SKM-1 treated with dmso at 0.1 percent for 144 hours (cell line): ENCODE results near the gene SUPT20HL2.
"Not testable (repeated sequence)": the region's sequence is repeated elsewhere in the genome, so short reads cannot be mapped to it uniquely, and the experiment has no call there.

Source experiments
- DNase-seq: peaks from one replicate; lab custom pipeline; 2025; ENCODE audit not compliant: unreplicated experiment; lab: John Stamatoyannopoulos, UW

The SUPT20HL2 gene

GRCh38 chrX:24309580-24310374 is 4.1 kb downstream of the SUPT20HL2 start:
- not testable (repeated sequence) for DNase-seq

DNA sequence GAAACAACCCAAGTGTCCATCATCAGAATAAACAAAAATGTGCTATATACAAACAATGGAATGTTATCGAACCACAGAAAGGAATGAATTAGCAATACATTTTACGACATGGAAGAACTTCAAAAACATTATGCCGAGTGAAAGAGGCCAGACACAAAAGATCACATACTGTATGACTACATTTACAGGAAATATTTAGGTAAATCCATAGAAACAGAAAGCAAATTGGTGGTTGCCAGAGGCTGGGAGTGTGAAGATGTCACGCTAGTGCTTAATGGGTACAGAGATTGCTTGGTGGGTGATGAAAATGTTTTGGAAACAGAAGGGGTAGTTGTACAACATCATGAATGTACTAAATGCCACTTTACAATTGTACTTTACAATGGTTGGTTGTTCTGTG is 5.1 kb downstream of the SUPT20HL2 start:
- DNase-seq, result not testable (repeated sequence)

- no peak for DNase-seq
Measured at GRCh38 chrX:24306440-24306839, 7.4 kb downstream of the SUPT20HL2 start.

GRCh38 chrX:24305905-24306304 is 8.0 kb downstream of the SUPT20HL2 start:
- DNase-seq, result no peak

GRCh38 chrX:24301806-24302205 is 12.1 kb downstream of the SUPT20HL2 start:
- no peak for DNase-seq

GRCh38 chrX:24301060-24301459 is 12.8 kb downstream of the SUPT20HL2 start:
- DNase-seq, result no peak

- no peak for DNase-seq
Measured at GRCh38 chrX:24298191-24298590, 15.7 kb downstream of the SUPT20HL2 start.

DNA sequence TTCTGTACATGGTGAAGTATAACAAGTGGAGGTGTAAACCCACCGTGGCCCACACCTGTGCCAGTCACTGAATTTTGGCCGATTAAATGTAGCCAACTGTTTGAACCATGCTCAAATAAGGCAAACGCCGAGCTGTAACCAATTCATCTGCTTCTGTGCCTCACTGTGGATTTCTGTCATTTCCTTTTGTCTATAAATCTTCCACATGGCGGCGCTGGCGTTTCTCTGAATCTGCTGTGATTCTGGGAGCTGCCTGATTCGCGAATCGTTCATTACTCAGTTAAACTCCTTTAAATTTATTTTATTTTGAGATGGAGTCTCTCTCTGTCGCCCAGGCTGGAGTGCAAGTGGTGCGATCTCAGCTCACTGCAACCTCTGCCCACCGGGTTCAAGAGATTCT is 19.2 kb downstream of the SUPT20HL2 start:
- no peak for DNase-seq

GRCh38 chrX:24293412-24293811 is 20.5 kb downstream of the SUPT20HL2 start:
- no peak for DNase-seq

DNA sequence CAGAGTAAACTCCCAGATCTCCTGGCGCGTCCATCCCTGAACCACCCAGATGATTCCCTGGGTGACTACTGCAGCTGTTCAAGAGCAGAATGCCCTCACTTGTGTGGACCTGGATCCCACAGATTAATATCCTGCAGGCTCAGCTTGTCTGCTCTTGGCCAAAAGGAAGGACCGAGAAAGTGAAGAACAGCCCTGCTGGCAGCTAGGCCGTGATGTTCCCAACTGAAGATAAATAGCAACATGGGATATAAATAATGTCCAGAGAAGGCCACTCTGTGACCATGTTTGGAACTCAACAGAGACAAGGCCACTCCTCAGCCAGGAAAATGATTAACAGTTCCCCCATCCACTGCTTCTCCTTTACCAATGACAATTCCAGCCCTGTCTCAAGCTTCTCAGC is 21.5 kb downstream of the SUPT20HL2 start:
- DNase-seq, result no peak

DNA sequence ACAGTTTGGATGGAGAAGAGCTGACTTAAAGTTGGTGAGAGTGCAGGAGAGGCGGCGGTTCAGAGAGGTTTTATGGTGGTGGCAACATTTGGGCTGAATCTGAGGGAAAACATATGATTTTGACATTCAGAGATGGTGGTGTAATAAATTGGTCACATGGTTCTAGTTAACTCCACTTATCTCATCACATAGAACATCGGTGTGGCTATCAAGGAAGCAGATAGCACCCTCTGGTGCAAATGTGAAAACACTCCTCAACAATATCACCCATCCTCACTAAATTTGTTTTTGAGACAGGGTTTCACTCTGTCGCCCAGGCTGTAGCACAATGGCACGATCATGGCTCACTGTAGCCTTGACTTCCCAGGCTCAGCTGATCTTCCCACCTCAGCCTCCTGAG is 28.8 kb downstream of the SUPT20HL2 start:
- no peak for DNase-seq

DNA sequence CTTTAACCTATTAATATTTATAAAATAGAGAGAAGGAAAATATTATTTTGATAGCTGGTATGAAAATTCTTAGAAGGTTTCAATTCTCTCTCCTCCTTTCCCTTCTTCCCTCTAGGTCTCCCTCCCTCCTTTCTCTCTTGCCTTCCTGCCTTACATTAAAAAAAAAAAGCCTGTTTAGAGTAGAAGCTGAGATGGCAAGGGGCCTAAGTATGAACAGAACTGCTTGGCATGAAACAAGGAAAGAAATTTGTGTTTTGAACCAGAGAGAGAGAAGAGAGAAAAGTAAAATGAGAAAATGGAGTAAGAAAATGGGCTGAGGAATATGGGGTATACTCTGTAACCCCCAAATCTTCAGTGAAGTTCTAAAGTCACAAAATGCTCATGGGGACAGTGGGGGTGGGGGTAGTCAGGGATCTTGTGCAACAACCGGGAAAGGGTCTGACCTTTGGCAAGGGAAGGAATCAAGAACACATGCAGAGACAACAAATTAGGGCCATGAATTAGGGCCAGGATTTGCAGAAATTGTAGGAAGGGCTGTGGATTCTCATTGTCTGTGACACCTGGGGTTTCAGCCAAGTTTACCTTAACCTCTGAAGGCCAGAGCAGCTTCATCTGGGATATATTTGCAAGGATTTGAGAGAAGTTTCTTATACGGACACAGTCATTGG is 30.6 kb downstream of the SUPT20HL2 start:
- no peak for DNase-seq

- no peak for DNase-seq
Measured at GRCh38 chrX:24282381-24283126, 31.3 kb downstream of the SUPT20HL2 start.

DNA sequence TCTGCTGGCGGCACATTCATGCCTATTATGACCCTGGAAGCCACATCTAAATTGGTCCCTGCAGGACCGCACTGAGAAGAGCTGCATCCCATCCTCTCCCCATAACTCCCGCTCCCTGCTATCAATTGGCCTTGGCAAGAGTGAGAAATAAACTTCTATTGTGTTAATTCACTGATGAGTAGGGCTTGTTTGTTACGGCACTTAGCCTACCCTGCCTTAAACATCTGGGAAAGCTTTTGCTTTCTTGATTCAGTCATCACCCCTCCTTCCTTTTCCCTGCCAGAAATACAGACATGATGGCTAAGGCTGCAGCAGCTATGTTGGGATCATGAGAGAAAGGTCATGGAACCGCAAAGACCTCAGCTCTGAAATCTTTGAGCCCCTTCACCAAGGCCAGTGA is 36.5 kb downstream of the SUPT20HL2 start:
- no peak for DNase-seq

GRCh38 chrX:24276015-24276414 is 37.9 kb downstream of the SUPT20HL2 start:
- peak; percentile 14 for DNase-seq

DNA sequence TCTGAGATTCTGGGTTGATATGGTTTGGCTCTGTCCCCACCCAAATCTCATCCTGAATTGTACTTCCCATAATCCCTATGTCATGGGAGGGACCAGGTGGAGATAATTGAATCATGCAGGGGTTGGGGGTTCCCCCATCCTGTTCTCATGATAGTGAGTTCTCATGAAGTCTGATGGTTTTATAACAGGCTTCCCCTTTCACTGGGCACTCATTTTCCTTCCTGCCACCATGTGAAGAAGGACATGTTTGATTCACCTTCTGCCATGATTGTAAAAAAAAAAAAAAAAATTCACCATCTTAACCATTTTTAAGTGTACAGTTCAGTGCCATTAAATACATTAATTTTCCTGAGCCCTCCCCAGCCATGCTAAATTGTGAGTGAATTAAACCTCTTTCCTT is 42.6 kb downstream of the SUPT20HL2 start:
- no peak for DNase-seq

DNA sequence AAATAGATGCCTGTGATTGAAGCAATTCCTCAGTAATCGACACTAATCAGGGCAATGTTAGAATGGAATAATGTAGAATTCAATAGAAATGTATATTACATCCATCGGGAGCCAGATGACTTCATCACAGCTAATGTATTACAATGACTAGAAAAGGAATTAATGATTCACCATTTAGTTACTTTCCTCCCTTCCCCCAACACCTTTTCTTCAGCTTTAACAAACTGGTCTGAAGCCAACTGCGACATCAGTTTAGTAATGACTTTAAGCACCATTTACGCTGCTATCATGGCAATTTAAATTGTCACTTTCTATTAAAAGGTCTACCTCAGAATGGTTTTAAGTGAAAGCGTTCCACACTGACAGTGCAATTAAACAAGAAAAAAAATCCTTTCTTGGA is 45.1 kb downstream of the SUPT20HL2 start:
- DNase-seq, result no peak

GRCh38 chrX:24266996-24267395 is 46.9 kb downstream of the SUPT20HL2 start:
- no peak for DNase-seq

DNA sequence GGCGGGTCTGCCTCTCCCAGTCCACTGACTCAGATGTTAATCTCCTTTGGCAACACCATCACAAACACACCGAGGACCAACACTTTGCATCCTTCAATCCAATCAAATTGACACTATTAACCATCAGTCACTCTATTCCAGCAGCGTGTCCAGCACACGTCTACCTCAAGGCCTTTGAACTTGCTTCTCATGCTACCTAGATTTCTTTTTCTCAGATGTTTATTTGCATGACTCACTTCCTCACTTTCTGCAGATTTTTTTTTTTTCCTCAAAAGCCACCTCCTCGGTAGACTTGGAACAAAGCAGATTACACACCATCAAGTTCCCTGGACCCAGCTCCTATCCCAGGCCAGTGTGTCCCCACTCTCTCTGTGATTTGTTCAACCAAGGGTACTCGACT is 49.5 kb downstream of the SUPT20HL2 start:
- no peak for DNase-seq

DNA sequence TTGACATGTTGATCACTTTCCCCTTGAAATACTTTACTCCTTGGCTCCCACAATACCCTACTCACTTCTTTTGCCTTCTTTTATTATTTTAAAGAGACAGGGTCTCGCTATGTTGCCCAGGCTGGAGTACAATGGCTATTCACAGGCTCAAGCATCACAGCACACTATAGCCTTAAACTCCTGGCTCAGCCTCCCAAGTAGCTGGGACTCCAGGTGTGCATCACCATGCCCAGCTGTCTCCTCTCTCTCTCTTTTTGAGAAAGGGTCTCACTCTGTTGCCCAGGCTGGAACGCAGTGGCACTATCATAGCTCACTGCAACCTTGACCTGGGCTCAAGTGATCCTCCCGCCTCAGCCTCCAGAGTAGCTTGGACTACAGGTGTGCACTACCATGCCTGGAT is 51.6 kb downstream of the SUPT20HL2 start:
- no peak for DNase-seq
